ENCODE results near the gene NPR2.

The NPR2 gene

GRCh38 chr9:35763803-35764202 is 27.6 kb upstream of the NPR2 start:
- no peak for DNase-seq (ENCODE audit: low read depth in 2 of 2)

- DNase-seq (ENCODE audit: low read depth in 2 of 2), result no peak
Measured at GRCh38 chr9:35766997-35767396, 24.4 kb upstream of the NPR2 start.

- no peak for DNase-seq (ENCODE audit: low read depth in 2 of 2)
Measured at GRCh38 chr9:35767458-35767857, 23.9 kb upstream of the NPR2 start.

- DNase-seq (ENCODE audit: low read depth in 2 of 2), result no peak
Measured at GRCh38 chr9:35769763-35770162, 21.6 kb upstream of the NPR2 start.

- no peak for DNase-seq (ENCODE audit: low read depth in 2 of 2)
Measured at GRCh38 chr9:35771075-35771433, 20.3 kb upstream of the NPR2 start.

- DNase-seq (ENCODE audit: low read depth in 2 of 2), result no peak
Measured at GRCh38 chr9:35771534-35771933, 19.9 kb upstream of the NPR2 start.

GRCh38 chr9:35771943-35772342 is 19.4 kb upstream of the NPR2 start:
- DNase-seq (ENCODE audit: low read depth in 2 of 2), result no peak

GRCh38 chr9:35774907-35775635 is 16.3 kb upstream of the NPR2 start:
- DNase-seq (ENCODE audit: low read depth in 2 of 2), result no peak

- no peak for DNase-seq (ENCODE audit: low read depth in 2 of 2)
Measured at GRCh38 chr9:35776018-35776417, 15.4 kb upstream of the NPR2 start.

GRCh38 chr9:35778496-35778895 is 12.9 kb upstream of the NPR2 start:
- no peak for DNase-seq (ENCODE audit: low read depth in 2 of 2)

- no peak for DNase-seq (ENCODE audit: low read depth in 2 of 2)
Measured at GRCh38 chr9:35781066-35781465, 10.3 kb upstream of the NPR2 start.

GRCh38 chr9:35783418-35783817 is 8.0 kb upstream of the NPR2 start:
- no peak for DNase-seq (ENCODE audit: low read depth in 2 of 2)

GRCh38 chr9:35789541-35789940 is 1.9 kb upstream of the NPR2 start:
- DNase-seq (ENCODE audit: low read depth in 2 of 2), result no peak

- no peak for DNase-seq (ENCODE audit: low read depth in 2 of 2)
Measured at GRCh38 chr9:35790025-35790384, 1.4 kb upstream of the NPR2 start.

- peak; percentile 63 to 70 for DNase-seq (ENCODE audit: low read depth in 2 of 2)
Measured at GRCh38 chr9:35790385-35791296, 750 bp upstream of the NPR2 start.

- DNase-seq (ENCODE audit: low read depth in 2 of 2), result no peak
Measured at GRCh38 chr9:35792024-35792813, 828 bp downstream of the NPR2 start.

GRCh38 chr9:35792826-35793225 is 1.4 kb downstream of the NPR2 start:
- DNase-seq (ENCODE audit: low read depth in 2 of 2), result no peak

- DNase-seq (ENCODE audit: low read depth in 2 of 2), result no peak
Measured at GRCh38 chr9:35793461-35793860, 2.1 kb downstream of the NPR2 start.

- DNase-seq (ENCODE audit: low read depth in 2 of 2), result no peak
Measured at GRCh38 chr9:35795695-35796094, 4.3 kb downstream of the NPR2 start.

- no peak for DNase-seq (ENCODE audit: low read depth in 2 of 2)
Measured at GRCh38 chr9:35797311-35798109, 6.1 kb downstream of the NPR2 start.

GRCh38 chr9:35798658-35799374 is 7.4 kb downstream of the NPR2 start:
- no peak for DNase-seq (ENCODE audit: low read depth in 2 of 2)

Measured in fibroblast of skin of left biceps (primary cell).